Adrenal gland (tissue), 5 donors: ENCODE data around the gene CPSF7.

Experiments used
- CTCF ChIP-seq, 6 experiments: fragments of 450-650 bp in 4 of 6; fragments of 200-600 bp in 2 of 6; sonication (generic) in 1 of 6; IDR thresholded peaks; 1 replicate in 5 of 6; 2 replicates in 1 of 6; pipeline versions ENCODE4 v1.5.1 to v1.8.0; 2016 to 2021; ENCODE audit warnings: antibody characterized with exemption in 6 of 6, mild to moderate bottlenecking in 2 of 6, moderate library complexity in 1 of 6
- POLR2A ChIP-seq, 2 donors: fragments of 450-650 bp; IDR thresholded peaks; one replicate each; pipeline ENCODE4 v1.6.1; 2017; ENCODE audit warnings: antibody characterized with exemption in 2 of 2, mild to moderate bottlenecking in 2 of 2, moderate library complexity in 1 of 2
- donor health status: DM: no; HTN: no; CAD: no.

GRCh38 chr11:61415381-61415780, 14.4 kb downstream of the CPSF7 start:
- TF ChIP-seq CTCF (IDR thresholded peaks at IDR 0.05) (no peak), POLR2A (IDR thresholded peaks at IDR 0.05) (no peak)
